Measurements from ENCODE around the gene CDK5RAP2. TPM values are rescaled to one million over a fixed set of nuclear protein-coding genes. Genes with fewer than 3 reads are reported as not detected.
A peak's percentile ranks its signal among the peaks of the same experiment; 100 is the strongest.

The CDK5RAP2 gene
- total and polyA plus RNA-seq, 10 of the 15 experiments (the other 5 are each of a cell fraction or from before 2014, with no cell fraction given), result 16.2 to 53.5 (median 34.5) TPM

DNA sequence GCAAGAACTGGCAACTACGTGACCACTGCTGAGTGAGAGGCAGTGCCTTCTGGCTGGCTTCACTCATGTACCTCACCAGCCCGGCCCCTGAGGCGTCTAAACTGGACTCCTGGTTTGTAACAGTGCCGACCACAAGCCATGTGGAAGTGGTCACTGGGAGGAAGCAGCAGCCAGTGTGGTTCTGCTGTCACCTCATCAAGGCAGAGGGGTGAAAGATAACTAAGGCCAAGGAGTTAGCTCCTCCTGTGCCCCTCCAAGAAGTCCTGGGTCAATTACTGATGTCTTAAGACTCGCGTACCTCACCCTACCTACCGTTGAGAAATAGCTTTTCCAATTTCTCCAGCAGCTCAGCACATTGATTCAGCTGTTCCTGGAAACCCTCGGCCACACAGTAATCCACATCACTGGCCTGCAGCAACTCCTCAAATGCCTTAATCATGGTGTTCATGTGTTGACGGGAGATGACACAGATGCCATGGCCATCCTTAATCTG lies 142.9 kb downstream of the CDK5RAP2 start:
- Histone ChIP-seq H4K20me1 (ENCODE audit: control insufficient read depth, insufficient read depth) (no peaks in the 10 kb centered on the region), H3K27ac (ENCODE audit: control insufficient read depth, insufficient read depth) (no peak overlapping the region), H3K36me3 (ENCODE audit: control insufficient read depth in 2 of 2, insufficient read depth in 2 of 2, low read length in 1 of 2) (peaks cover 11 to 14% of the 10 kb centered on the region in 2 experiments), H3K4me1 (ENCODE audit: control insufficient read depth, insufficient read depth, low read length) (no peaks in the 10 kb centered on the region), H3K4me2 (ENCODE audit: control insufficient read depth, insufficient read depth) (no peak overlapping the region), H3K79me2 (ENCODE audit: control insufficient read depth, insufficient read depth, low read length) (no peaks in the 10 kb centered on the region), H3K9me3 (replicated peaks; ENCODE audit: control insufficient read depth, insufficient read depth, low read length) (no peaks in the 10 kb centered on the region), H3K4me3 (no peak overlapping the region), H3K27me3 (replicated peaks in 1 of 2; ENCODE audit: control insufficient read depth in 2 of 2, insufficient read depth in 2 of 2, low read length in 1 of 2) (no peaks in the 10 kb centered on the region), H3K9ac (ENCODE audit: control insufficient read depth, insufficient read depth, low read length) (no peak overlapping the region), H2AFZ (ENCODE audit: control insufficient read depth, low read depth, low read length) (no peak overlapping the region)
- BruUV-seq (replicated peaks), result no TSS peak
- CTCF ChIA-PET, result interaction anchor here (0.6 to 1.5 kb wide), 2 partner anchors 40 to 57 kb away, joined by 3 read pairs; no protein-coding TSS in a partner anchor
- SMC1A ChIA-PET (ENCODE audit: uncharacterized antibody, unreplicated experiment), result no interaction called here
- FAIRE-seq, result no peak
- intact Hi-C loops (cut with micrococcal nuclease; ENCODE audit: unreplicated experiment) (no loop called here), in situ Hi-C loops (cut with MboI) (no loop called here)
- DNase-seq (ENCODE audit: low read depth, low spot score), result no peak
- ATAC-seq, result peak; percentile 52
- POLR2A ChIA-PET, result no interaction called here
- RAD21 ChIA-PET (ENCODE audit: unreplicated experiment), result no interaction called here
- TF ChIP-seq PML (IDR thresholded peaks at IDR 0.05; ENCODE audit: low read length), result no peak
- no peak for TF ChIP-seq SIN3A (IDR thresholded peaks at IDR 0.05; ENCODE audit: low read depth, low read length)
- TF ChIP-seq TCF7 (IDR thresholded peaks at IDR 0.05; ENCODE audit: borderline replicate concordance), result no peak
- no peak for TF ChIP-seq SREBF2 (IDR thresholded peaks at IDR 0.05; ENCODE audit: low read length)
- no peak for TF ChIP-seq FOS (IDR thresholded peaks at IDR 0.05; ENCODE audit: borderline replicate concordance, extremely low read depth, insufficient read length)
- no peak for TF ChIP-seq RB1 (IDR thresholded peaks at IDR 0.05; ENCODE audit: borderline replicate concordance)
- TF ChIP-seq TCF12 (IDR thresholded peaks at IDR 0.05; ENCODE audit: low read depth, low read length), result no peak
- TF ChIP-seq, protein P1, sequence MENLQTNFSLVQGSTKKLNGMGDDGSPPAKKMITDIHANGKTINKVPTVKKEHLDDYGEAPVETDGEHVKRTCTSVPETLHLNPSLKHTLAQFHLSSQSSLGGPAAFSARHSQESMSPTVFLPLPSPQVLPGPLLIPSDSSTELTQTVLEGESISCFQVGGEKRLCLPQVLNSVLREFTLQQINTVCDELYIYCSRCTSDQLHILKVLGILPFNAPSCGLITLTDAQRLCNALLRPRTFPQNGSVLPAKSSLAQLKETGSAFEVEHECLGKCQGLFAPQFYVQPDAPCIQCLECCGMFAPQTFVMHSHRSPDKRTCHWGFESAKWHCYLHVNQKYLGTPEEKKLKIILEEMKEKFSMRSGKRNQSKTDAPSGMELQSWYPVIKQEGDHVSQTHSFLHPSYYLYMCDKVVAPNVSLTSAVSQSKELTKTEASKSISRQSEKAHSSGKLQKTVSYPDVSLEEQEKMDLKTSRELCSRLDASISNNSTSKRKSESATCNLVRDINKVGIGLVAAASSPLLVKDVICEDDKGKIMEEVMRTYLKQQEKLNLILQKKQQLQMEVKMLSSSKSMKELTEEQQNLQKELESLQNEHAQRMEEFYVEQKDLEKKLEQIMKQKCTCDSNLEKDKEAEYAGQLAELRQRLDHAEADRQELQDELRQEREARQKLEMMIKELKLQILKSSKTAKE (IDR thresholded peaks at IDR 0.05; ENCODE audit: low read depth, poor library complexity, severe bottlenecking), result no peak
- WGBS (ENCODE audit: insufficient coverage, insufficient replicate concordance, low lambda C conversion rate, missing lambda C conversion rate), result 90% methylated on average over 9 of the region's 9 CpGs
